TTC549 (cell line): ENCODE measurements around the gene SNX13.
"Not testable (repeated sequence)": the region's sequence is repeated elsewhere in the genome, so short reads cannot be mapped to it uniquely, and the experiment has no call there.

ENCODE experiments used
- FAIRE-seq: peaks from 2 replicates; lab custom pipeline; 2012; peaks lifted over from hg19 to GRCh38; lab: Jason Lieb, UNC

SNX13 gene

GRCh38 chr7:17846935-17847334 is 93.4 kb downstream of the SNX13 start:
- FAIRE-seq = no peak

- FAIRE-seq = no peak
Measured at GRCh38 chr7:17845197-17845547, 95.1 kb downstream of the SNX13 start.

- FAIRE-seq = no peak
Measured at GRCh38 chr7:17844514-17845196, 95.6 kb downstream of the SNX13 start.

GRCh38 chr7:17844022-17844421 is 96.3 kb downstream of the SNX13 start:
- FAIRE-seq = no peak

GRCh38 chr7:17843041-17843440 is 97.3 kb downstream of the SNX13 start:
- no peak for FAIRE-seq

GRCh38 chr7:17832820-17833355 is 107.4 kb downstream of the SNX13 start:
- FAIRE-seq = no peak

GRCh38 chr7:17832242-17832641 is 108.1 kb downstream of the SNX13 start:
- FAIRE-seq = no peak

- FAIRE-seq = no peak
Measured at GRCh38 chr7:17830206-17830605, 110.1 kb downstream of the SNX13 start.

GRCh38 chr7:17829001-17829400 is 111.3 kb downstream of the SNX13 start:
- FAIRE-seq = no peak

GRCh38 chr7:17822547-17823173 is 117.6 kb downstream of the SNX13 start:
- no peak for FAIRE-seq

- FAIRE-seq = no peak
Measured at GRCh38 chr7:17816903-17817302, 123.4 kb downstream of the SNX13 start.

GRCh38 chr7:17815318-17815717 is 125.0 kb downstream of the SNX13 start:
- FAIRE-seq = no peak

GRCh38 chr7:17814058-17814457 is 126.2 kb downstream of the SNX13 start:
- no peak for FAIRE-seq

GRCh38 chr7:17809215-17809614 is 131.1 kb downstream of the SNX13 start:
- FAIRE-seq = not testable (repeated sequence)

GRCh38 chr7:17807242-17807641 is 133.1 kb downstream of the SNX13 start:
- FAIRE-seq = no peak

GRCh38 chr7:17806631-17807030 is 133.7 kb downstream of the SNX13 start:
- FAIRE-seq = no peak

GRCh38 chr7:17802056-17802455 is 138.2 kb downstream of the SNX13 start:
- FAIRE-seq = no peak

- no peak for FAIRE-seq
Measured at GRCh38 chr7:17792075-17792936, 148.0 kb downstream of the SNX13 start.

- no peak for FAIRE-seq
Measured at GRCh38 chr7:17787257-17787656, 153.0 kb downstream of the SNX13 start.

GRCh38 chr7:17786314-17786852 is 153.9 kb downstream of the SNX13 start:
- no peak for FAIRE-seq

- no peak for FAIRE-seq
Measured at GRCh38 chr7:17782216-17782549, 158.1 kb downstream of the SNX13 start.

- FAIRE-seq = no peak
Measured at GRCh38 chr7:17781491-17782215, 158.6 kb downstream of the SNX13 start.
